ENCODE results near the gene MAP7D3.

DNA sequence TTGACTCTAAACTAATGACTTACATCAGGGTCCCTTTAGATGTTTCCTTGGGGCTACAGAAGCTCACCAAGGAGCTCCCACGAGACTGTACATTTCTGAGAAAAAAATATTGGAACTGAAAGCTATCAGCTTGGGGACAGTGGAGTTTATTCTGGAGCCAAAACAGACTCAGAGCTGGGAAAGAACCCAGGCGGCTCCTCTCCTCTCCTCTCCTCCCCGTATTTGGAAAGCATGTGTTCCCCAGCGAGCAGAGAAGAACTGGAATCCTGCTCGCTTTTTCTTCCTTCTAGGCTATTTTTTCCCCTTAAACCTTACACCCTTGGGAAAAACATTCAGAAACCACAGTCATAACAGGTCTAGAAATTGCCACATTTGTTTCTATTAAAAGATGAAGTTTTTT is 4.3 kb upstream of the MAP7D3 start:
- TF ChIP-seq GATAD2B (IDR thresholded peaks at IDR 0.05; ENCODE audit: borderline replicate concordance) (no peak), HDGF (IDR thresholded peaks at IDR 0.05) (no peak), CXXC5 (CRISPR knock-in tag; IDR thresholded peaks at IDR 0.05) (no peak), SREBF2 (CRISPR knock-in tag; IDR thresholded peaks at IDR 0.05) (no peak), ZFP36 (IDR thresholded peaks at IDR 0.05; ENCODE audit: low read depth, low read length, partially characterized antibody) (no peak), CREM (IDR thresholded peaks at IDR 0.05; ENCODE audit: low read depth) (no peak), POLR2AphosphoS2 (IDR thresholded peaks at IDR 0.05; ENCODE audit: low read length) (no peak)
- TF ChIP-seq, protein P1, sequence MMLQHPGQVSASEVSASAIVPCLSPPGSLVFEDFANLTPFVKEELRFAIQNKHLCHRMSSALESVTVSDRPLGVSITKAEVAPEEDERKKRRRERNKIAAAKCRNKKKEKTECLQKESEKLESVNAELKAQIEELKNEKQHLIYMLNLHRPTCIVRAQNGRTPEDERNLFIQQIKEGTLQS (IDR thresholded peaks at IDR 0.05), result no peak
- TF ChIP-seq, protein P1 (CRISPR knock-in tag; conservative IDR thresholded peaks at IDR 0.05), result no peak
- TF ChIP-seq, protein P2, sequence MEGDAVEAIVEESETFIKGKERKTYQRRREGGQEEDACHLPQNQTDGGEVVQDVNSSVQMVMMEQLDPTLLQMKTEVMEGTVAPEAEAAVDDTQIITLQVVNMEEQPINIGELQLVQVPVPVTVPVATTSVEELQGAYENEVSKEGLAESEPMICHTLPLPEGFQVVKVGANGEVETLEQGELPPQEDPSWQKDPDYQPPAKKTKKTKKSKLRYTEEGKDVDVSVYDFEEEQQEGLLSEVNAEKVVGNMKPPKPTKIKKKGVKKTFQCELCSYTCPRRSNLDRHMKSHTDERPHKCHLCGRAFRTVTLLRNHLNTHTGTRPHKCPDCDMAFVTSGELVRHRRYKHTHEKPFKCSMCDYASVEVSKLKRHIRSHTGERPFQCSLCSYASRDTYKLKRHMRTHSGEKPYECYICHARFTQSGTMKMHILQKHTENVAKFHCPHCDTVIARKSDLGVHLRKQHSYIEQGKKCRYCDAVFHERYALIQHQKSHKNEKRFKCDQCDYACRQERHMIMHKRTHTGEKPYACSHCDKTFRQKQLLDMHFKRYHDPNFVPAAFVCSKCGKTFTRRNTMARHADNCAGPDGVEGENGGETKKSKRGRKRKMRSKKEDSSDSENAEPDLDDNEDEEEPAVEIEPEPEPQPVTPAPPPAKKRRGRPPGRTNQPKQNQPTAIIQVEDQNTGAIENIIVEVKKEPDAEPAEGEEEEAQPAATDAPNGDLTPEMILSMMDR (IDR thresholded peaks at IDR 0.05 in 2 of 3, conservative IDR thresholded peaks at IDR 0.05 in 1 of 3; ENCODE audit: insufficient read depth in 2 of 3, low read depth in 1 of 3, low read length in 3 of 3), result no peak
